GM21526 (cell line): ENCODE results near the gene KRR1.
"Not testable (repeated sequence)": the region's sequence is repeated elsewhere in the genome, so short reads cannot be mapped to it uniquely, and the experiment has no call there.

Source experiments
- ATAC-seq: cut with Tn5 transposase; IDR thresholded peaks from one replicate; pipeline ENCODE4 v1.9.1; 2021; ENCODE audit warnings: moderate library complexity; ENCODE audit not compliant: unreplicated experiment, low FRiP score

KRR1 gene

DNA sequence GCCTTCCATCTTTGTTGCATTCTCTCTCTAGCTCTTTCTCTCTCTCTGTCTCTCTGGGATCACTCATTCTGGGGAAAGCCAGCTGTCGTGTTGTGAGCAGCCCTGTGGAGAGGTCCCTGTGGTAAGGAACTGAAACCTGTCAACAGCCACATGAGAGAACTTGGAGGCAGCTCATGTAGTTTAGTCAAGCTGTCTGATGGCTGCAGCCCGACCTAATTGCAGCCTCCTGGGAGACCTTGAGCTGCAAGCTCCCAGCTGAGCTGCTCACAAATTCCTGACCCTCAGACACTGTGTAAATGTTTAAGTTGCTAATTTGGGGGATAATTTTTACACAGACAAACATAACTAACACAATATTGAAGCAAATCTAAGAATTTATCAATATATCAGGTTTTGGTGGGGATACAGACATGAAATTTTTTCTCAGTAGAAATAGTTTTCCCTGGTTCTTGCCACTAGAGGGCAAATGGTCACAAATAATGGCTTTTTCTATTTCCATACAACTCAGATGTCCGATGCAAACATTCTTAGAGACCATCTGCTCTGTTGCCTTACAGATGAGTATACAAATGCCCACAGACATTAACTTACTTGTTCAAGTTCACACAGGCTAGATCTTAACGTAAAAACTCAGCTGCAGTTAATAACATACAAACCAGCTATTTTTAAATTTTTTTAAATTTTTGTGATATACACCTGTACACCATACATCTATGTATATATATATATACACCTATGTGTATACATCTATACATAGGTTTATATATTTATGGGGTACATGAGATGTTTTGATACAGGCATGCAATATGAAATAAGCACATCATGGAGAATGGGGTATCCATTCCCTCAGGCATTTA, 15.5 kb upstream of the KRR1 start:
- ATAC-seq = peak; percentile 96

GRCh38 chr12:75525263-75525662, 13.9 kb upstream of the KRR1 start:
- no peak for ATAC-seq

DNA sequence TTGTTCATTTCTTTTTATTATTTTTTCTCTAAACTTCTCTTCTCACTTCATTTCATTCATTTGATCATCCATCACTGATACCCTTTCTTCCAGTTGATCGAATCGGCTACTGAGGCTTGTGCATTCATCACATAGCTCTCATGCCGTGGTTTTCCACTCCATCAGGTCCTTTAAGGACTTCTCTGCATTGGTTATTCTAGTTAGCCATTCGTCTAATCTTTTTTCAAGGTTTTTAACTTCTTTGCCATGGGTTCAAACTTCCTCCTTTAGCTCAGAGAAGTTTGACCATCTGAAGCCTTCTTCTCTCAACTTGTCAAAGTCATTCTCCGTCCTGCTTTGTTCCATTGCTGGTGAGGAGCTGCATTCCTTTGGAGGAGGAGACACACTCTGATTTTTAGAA, 10.7 kb upstream of the KRR1 start:
- not testable (repeated sequence) for ATAC-seq

GRCh38 chr12:75521224-75521623, 9.8 kb upstream of the KRR1 start:
- not testable (repeated sequence) for ATAC-seq

- ATAC-seq = no peak
These were observed 1.8 kb downstream of the KRR1 start for GRCh38 chr12:75509621-75510020.

GRCh38 chr12:75508159-75508558, 3.2 kb downstream of the KRR1 start:
- ATAC-seq = no peak

DNA sequence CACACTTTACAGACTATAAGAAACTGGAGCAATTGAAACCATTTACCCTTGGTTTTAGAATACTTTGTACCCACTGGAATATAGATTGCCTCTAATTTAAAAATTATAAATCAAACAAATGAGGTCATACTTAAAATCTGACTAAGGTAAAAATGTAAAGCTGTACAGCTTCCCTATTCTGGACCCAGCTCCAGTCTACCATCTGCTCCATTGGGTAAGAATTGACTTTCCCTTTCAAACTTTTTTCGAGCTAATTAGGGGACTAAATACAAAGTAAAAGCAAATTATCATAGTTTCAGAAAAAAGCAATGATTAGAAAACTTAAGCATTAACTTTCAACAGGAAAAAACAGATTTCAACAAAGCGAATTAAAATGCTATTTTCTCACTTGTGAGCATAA, 4.3 kb downstream of the KRR1 start:
- ATAC-seq = no peak

GRCh38 chr12:75505706-75506312, 5.6 kb downstream of the KRR1 start:
- ATAC-seq = no peak

DNA sequence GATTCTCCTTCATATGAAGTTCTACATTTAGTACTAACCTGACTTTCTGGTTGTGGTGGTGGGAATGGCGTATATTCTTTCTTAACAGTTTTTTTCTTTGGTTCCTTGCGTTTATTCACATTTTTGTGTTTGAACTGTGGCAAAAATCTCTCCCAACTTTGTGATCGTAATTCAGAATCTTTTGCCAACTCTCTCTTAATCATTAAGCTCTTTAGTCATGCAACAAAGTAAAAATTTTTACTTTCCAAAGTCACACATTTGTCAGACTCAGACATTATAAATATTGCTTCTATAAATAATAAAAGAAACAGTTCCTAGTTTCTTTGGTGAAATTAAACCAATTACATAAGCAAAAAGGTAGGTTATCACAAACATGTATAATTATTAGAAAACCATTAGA, 7.5 kb downstream of the KRR1 start:
- no peak for ATAC-seq

GRCh38 chr12:75503459-75503858, 8.0 kb downstream of the KRR1 start:
- no peak for ATAC-seq

GRCh38 chr12:75491169-75491568, 20.2 kb downstream of the KRR1 start:
- no peak for ATAC-seq

GRCh38 chr12:75489613-75490210, 21.7 kb downstream of the KRR1 start:
- ATAC-seq = no peak

GRCh38 chr12:75489187-75489586, 22.2 kb downstream of the KRR1 start:
- ATAC-seq = no peak

- peak; percentile 43 for ATAC-seq
These were observed 22.9 kb downstream of the KRR1 start for GRCh38 chr12:75488553-75488952.

DNA sequence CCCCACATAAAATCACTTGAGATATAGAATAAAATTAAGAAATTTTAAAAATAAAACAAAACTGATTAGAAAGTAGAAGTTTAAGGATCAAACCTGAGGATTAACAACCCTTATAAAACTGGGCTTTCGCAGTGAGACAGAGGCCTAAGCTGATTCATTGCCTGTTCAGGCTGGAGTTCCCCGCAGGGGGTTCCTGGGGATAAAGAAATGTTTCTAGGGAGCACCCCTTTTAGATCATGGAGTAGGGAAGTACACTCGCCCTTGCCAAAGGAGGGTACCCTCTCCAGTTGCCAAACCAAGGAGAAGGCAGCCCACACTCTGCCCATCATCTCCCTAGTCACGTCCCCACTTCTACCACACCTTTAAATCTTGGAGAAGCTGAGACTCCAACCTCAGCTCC, 24.1 kb downstream of the KRR1 start:
- no peak for ATAC-seq

GRCh38 chr12:75484450-75484849, 27.0 kb downstream of the KRR1 start:
- ATAC-seq = not testable (repeated sequence)

- ATAC-seq = no peak
These were observed 28.0 kb downstream of the KRR1 start for GRCh38 chr12:75483431-75483830.

GRCh38 chr12:75482646-75483045, 28.8 kb downstream of the KRR1 start:
- no peak for ATAC-seq

DNA sequence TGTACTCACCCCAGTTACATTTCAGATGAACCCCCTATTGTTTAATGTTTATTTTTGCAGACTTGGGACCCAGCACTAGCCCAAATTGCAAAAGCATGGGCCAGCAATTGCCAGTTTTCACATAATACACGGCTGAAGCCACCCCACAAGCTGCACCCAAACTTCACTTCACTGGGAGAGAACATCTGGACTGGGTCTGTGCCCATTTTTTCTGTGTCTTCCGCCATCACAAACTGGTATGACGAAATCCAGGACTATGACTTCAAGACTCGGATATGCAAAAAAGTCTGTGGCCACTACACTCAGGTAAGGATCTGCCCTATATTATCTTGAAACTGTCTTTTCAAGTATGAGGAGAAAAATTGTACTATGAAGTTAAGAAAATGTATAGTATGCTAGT, 29.6 kb downstream of the KRR1 start:
- no peak for ATAC-seq

- peak; percentile 23 for ATAC-seq
These were observed 30.2 kb downstream of the KRR1 start for GRCh38 chr12:75481013-75481705.

DNA sequence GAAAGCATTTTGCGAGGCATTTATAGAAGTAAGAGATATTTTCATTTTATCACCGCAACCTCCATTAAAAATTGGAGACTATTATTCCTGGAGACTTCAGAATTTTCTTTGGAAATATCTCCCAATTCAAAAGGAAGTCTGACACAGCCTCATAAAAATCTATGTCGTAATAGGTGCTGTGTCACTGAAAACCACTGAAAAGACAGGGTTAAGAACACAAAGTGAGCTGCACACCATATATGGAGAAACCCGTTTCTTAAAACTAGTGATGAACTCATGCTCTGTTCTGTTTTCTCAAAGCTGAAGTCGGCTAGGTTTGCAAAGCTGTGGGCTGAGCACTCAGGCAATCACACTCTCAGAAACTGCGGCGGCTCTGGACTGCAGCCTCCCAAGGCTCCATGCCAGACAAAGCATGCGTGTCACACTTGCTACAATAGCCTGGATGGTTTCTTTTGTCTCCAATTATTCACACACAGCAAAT, 30.9 kb downstream of the KRR1 start, which contains the start of gene GLIPR1:
GLIPR1 (plus strand) TSS at position 287 of the 481 bp plus-strand sequence; CDS start at position 413, 126 bp downstream.
- ATAC-seq = peak; percentile 94
